ENCODE results near the gene S100A13. TPM values are rescaled to one million over a fixed set of nuclear protein-coding genes. Genes with fewer than 3 reads are reported as not detected.
"Not testable (repeated sequence)": the region's sequence is repeated elsewhere in the genome, so short reads cannot be mapped to it uniquely, and the experiment has no call there.

The S100A13 gene
- total and polyA plus RNA-seq, 3 experiments from 2014 or later = 1.3 to 7.6 (median 5.5) TPM

GRCh38 chr1:153592748-153593147 lies 34.6 kb downstream of the S100A13 start:
- no peak overlapping the region for H3K27ac ChIP-seq (ENCODE audit: low read depth, low read length)
- Mint-ChIP-seq H3K36me3 (no peaks in the 10 kb centered on the region), H3K9me3 (no peaks in the 10 kb centered on the region), H3K4me1 (no peaks in the 10 kb centered on the region), H3K27ac (no peak overlapping the region), H3K4me3 (no peak overlapping the region), H3K27me3 (no peaks in the 10 kb centered on the region)
- ChIA-PET POLR2A (no interaction called here), CTCF (interaction anchor here (1.2 kb wide), 1 partner anchor 82 kb away, joined by 3 read pairs; no protein-coding TSS in a partner anchor)
- H3K27me3 ChIP-seq (ENCODE audit: insufficient read depth, low read length, poor library complexity, severe bottlenecking) = no peaks in the 10 kb centered on the region
- DNase-seq = no peak
- H3K4me1 ChIP-seq (ENCODE audit: insufficient read depth, low read length) = no peaks in the 10 kb centered on the region
- no peaks in the 10 kb centered on the region for H3K9me3 ChIP-seq (ENCODE audit: low read length)
- H3K4me3 ChIP-seq (ENCODE audit: low read length) = no peak overlapping the region
- H3K36me3 ChIP-seq (ENCODE audit: insufficient read depth, low read length) = no peaks in the 10 kb centered on the region

GRCh38 chr1:153588482-153588881 lies 38.8 kb downstream of the S100A13 start:
- Histone ChIP-seq H3K27me3 (ENCODE audit: insufficient read depth, low read length, poor library complexity, severe bottlenecking) (peaks cover 4% of the 10 kb centered on the region), H3K4me1 (ENCODE audit: insufficient read depth, low read length) (no peaks in the 10 kb centered on the region), H3K9me3 (ENCODE audit: low read length) (no peaks in the 10 kb centered on the region), H3K36me3 (ENCODE audit: insufficient read depth, low read length) (no peaks in the 10 kb centered on the region), H3K4me3 (ENCODE audit: low read length) (no peak overlapping the region), H3K27ac (ENCODE audit: low read depth, low read length) (no peak overlapping the region)
- ChIA-PET POLR2A (no interaction called here), CTCF (no interaction called here)
- H3K4me1 Mint-ChIP-seq = no peaks in the 10 kb centered on the region
- H3K27me3 Mint-ChIP-seq = peaks cover 7 to 9% of the 10 kb centered on the region in 2 donors
- H3K9me3 Mint-ChIP-seq = no peaks in the 10 kb centered on the region
- H3K4me3 Mint-ChIP-seq = no peak overlapping the region
- no peak for DNase-seq
- no peak overlapping the region for H3K27ac Mint-ChIP-seq
- H3K36me3 Mint-ChIP-seq = no peaks in the 10 kb centered on the region

GRCh38 chr1:153588033-153588432 lies 39.3 kb downstream of the S100A13 start:
- POLR2A ChIA-PET; CTCF ChIA-PET; H3K4me1 ChIP-seq (ENCODE audit: insufficient read depth, low read length); H3K27ac ChIP-seq (ENCODE audit: low read depth, low read length); H3K27me3 ChIP-seq (ENCODE audit: insufficient read depth, low read length, poor library complexity, severe bottlenecking); H3K36me3 ChIP-seq (ENCODE audit: insufficient read depth, low read length); H3K4me3 ChIP-seq (ENCODE audit: low read length); H3K27ac Mint-ChIP-seq; H3K9me3 Mint-ChIP-seq; H3K36me3 Mint-ChIP-seq; H3K9me3 ChIP-seq (ENCODE audit: low read length); DNase-seq; H3K4me3 Mint-ChIP-seq; H3K27me3 Mint-ChIP-seq; H3K4me1 Mint-ChIP-seq: not testable (repeated sequence)

- no peak for DNase-seq
- H3K27me3 Mint-ChIP-seq = peaks cover 7 to 9% of the 10 kb centered on the region in 2 donors
- H3K27ac Mint-ChIP-seq = no peak overlapping the region
- H3K9me3 Mint-ChIP-seq = no peaks in the 10 kb centered on the region
- Histone ChIP-seq H3K9me3 (ENCODE audit: low read length) (no peaks in the 10 kb centered on the region), H3K36me3 (ENCODE audit: insufficient read depth, low read length) (no peaks in the 10 kb centered on the region), H3K27me3 (ENCODE audit: insufficient read depth, low read length, poor library complexity, severe bottlenecking) (peaks cover 4% of the 10 kb centered on the region), H3K4me1 (ENCODE audit: insufficient read depth, low read length) (no peaks in the 10 kb centered on the region), H3K27ac (ENCODE audit: low read depth, low read length) (no peak overlapping the region), H3K4me3 (ENCODE audit: low read length) (no peak overlapping the region)
- H3K4me1 Mint-ChIP-seq = no peaks in the 10 kb centered on the region
- ChIA-PET POLR2A (no interaction called here), CTCF (no interaction called here)
- no peaks in the 10 kb centered on the region for H3K36me3 Mint-ChIP-seq
- H3K4me3 Mint-ChIP-seq = no peak overlapping the region
These were observed 40.0 kb downstream of the S100A13 start for GRCh38 chr1:153587314-153587713.

GRCh38 chr1:153586347-153586746 lies 41.0 kb downstream of the S100A13 start:
- POLR2A ChIA-PET = no interaction called here
- peaks cover 4% of the 10 kb centered on the region for H3K27me3 ChIP-seq (ENCODE audit: insufficient read depth, low read length, poor library complexity, severe bottlenecking)
- no peaks in the 10 kb centered on the region for H3K9me3 ChIP-seq (ENCODE audit: low read length)
- H3K36me3 ChIP-seq (ENCODE audit: insufficient read depth, low read length) = no peaks in the 10 kb centered on the region
- Mint-ChIP-seq H3K9me3 (no peaks in the 10 kb centered on the region), H3K36me3 (no peaks in the 10 kb centered on the region), H3K27ac (no peak overlapping the region), H3K4me3 (no peak overlapping the region), H3K27me3 (peaks cover 7 to 9% of the 10 kb centered on the region in 2 donors), H3K4me1 (no peaks in the 10 kb centered on the region)
- H3K27ac ChIP-seq (ENCODE audit: low read depth, low read length) = no peak overlapping the region
- CTCF ChIA-PET = interaction anchor here (1.3 kb wide), 1 partner anchor 18 kb away, joined by 3 read pairs; no protein-coding TSS in a partner anchor
- no peaks in the 10 kb centered on the region for H3K4me1 ChIP-seq (ENCODE audit: insufficient read depth, low read length)
- no peak overlapping the region for H3K4me3 ChIP-seq (ENCODE audit: low read length)
- no peak for DNase-seq

- H3K27me3 Mint-ChIP-seq = peaks cover 8 to 9% of the 10 kb centered on the region in 2 donors
- Histone ChIP-seq H3K9me3 (ENCODE audit: low read length) (no peaks in the 10 kb centered on the region), H3K27me3 (ENCODE audit: insufficient read depth, low read length, poor library complexity, severe bottlenecking) (peaks cover 4% of the 10 kb centered on the region), H3K4me1 (ENCODE audit: insufficient read depth, low read length) (no peaks in the 10 kb centered on the region), H3K36me3 (ENCODE audit: insufficient read depth, low read length) (no peaks in the 10 kb centered on the region), H3K27ac (ENCODE audit: low read depth, low read length) (no peak overlapping the region), H3K4me3 (ENCODE audit: low read length) (no peak overlapping the region)
- H3K4me3 Mint-ChIP-seq = no peak overlapping the region
- DNase-seq = no peak
- ChIA-PET CTCF (interaction anchor here (0.8 kb wide), 1 partner anchor 90 kb away, joined by 3 read pairs; no protein-coding TSS in a partner anchor), POLR2A (no interaction called here)
- no peaks in the 10 kb centered on the region for H3K4me1 Mint-ChIP-seq
- H3K27ac Mint-ChIP-seq = no peak overlapping the region
- H3K9me3 Mint-ChIP-seq = no peaks in the 10 kb centered on the region
- H3K36me3 Mint-ChIP-seq = no peaks in the 10 kb centered on the region
These were observed 42.3 kb downstream of the S100A13 start for GRCh38 chr1:153585006-153585405.

- H3K4me3 Mint-ChIP-seq = no peak overlapping the region
- Histone ChIP-seq H3K9me3 (ENCODE audit: low read length) (no peaks in the 10 kb centered on the region), H3K27me3 (ENCODE audit: insufficient read depth, low read length, poor library complexity, severe bottlenecking) (peaks cover 4% of the 10 kb centered on the region), H3K4me3 (ENCODE audit: low read length) (no peak overlapping the region), H3K4me1 (ENCODE audit: insufficient read depth, low read length) (no peaks in the 10 kb centered on the region), H3K36me3 (ENCODE audit: insufficient read depth, low read length) (no peaks in the 10 kb centered on the region), H3K27ac (ENCODE audit: low read depth, low read length) (no peak overlapping the region)
- no peak overlapping the region for H3K27ac Mint-ChIP-seq
- H3K36me3 Mint-ChIP-seq = no peaks in the 10 kb centered on the region
- no peaks in the 10 kb centered on the region for H3K4me1 Mint-ChIP-seq
- H3K27me3 Mint-ChIP-seq = peaks cover 14 to 16% of the 10 kb centered on the region in 2 donors
- no peak for DNase-seq
- CTCF ChIA-PET = no interaction called here
- POLR2A ChIA-PET = no interaction called here
- H3K9me3 Mint-ChIP-seq = no peaks in the 10 kb centered on the region
These were observed 43.3 kb downstream of the S100A13 start for GRCh38 chr1:153583976-153584375.

GRCh38 chr1:153583514-153583913 lies 43.8 kb downstream of the S100A13 start:
- H3K4me3 Mint-ChIP-seq; CTCF ChIA-PET; H3K27ac Mint-ChIP-seq; H3K27ac ChIP-seq (ENCODE audit: low read depth, low read length); H3K27me3 ChIP-seq (ENCODE audit: insufficient read depth, low read length, poor library complexity, severe bottlenecking); POLR2A ChIA-PET; H3K36me3 ChIP-seq (ENCODE audit: insufficient read depth, low read length); H3K4me1 ChIP-seq (ENCODE audit: insufficient read depth, low read length); H3K4me1 Mint-ChIP-seq; H3K4me3 ChIP-seq (ENCODE audit: low read length); DNase-seq; H3K9me3 ChIP-seq (ENCODE audit: low read length); H3K36me3 Mint-ChIP-seq; H3K9me3 Mint-ChIP-seq: not testable (repeated sequence)
- H3K27me3 Mint-ChIP-seq = peaks cover 18 to 19% of the 10 kb centered on the region in 2 donors

GRCh38 chr1:153582836-153583235 lies 44.5 kb downstream of the S100A13 start:
- CTCF ChIA-PET; POLR2A ChIA-PET; H3K27ac Mint-ChIP-seq; H3K4me3 ChIP-seq (ENCODE audit: low read length); DNase-seq; H3K36me3 Mint-ChIP-seq; H3K4me3 Mint-ChIP-seq; H3K9me3 ChIP-seq (ENCODE audit: low read length); H3K36me3 ChIP-seq (ENCODE audit: insufficient read depth, low read length); H3K9me3 Mint-ChIP-seq; H3K27ac ChIP-seq (ENCODE audit: low read depth, low read length); H3K4me1 ChIP-seq (ENCODE audit: insufficient read depth, low read length); H3K4me1 Mint-ChIP-seq: not testable (repeated sequence)
- peaks cover 23 to 24% of the 10 kb centered on the region in 2 donors for H3K27me3 Mint-ChIP-seq
- peaks cover 10% of the 10 kb centered on the region for H3K27me3 ChIP-seq (ENCODE audit: insufficient read depth, low read length, poor library complexity, severe bottlenecking)
